GM04503 (cell line): ENCODE measurements around the gene GDF7.

Experiments
- DNase-seq: peaks from one replicate; pipeline ENCODE4 v3.0.0-alpha.2; 2012; ENCODE audit warnings: low read depth

Gene GDF7

GRCh38 chr2:20629181-20629580 is 37.8 kb upstream of the GDF7 start:
- DNase-seq: no peak

- DNase-seq: no peak
These were observed 37.3 kb upstream of the GDF7 start for GRCh38 chr2:20629581-20630171.

DNA sequence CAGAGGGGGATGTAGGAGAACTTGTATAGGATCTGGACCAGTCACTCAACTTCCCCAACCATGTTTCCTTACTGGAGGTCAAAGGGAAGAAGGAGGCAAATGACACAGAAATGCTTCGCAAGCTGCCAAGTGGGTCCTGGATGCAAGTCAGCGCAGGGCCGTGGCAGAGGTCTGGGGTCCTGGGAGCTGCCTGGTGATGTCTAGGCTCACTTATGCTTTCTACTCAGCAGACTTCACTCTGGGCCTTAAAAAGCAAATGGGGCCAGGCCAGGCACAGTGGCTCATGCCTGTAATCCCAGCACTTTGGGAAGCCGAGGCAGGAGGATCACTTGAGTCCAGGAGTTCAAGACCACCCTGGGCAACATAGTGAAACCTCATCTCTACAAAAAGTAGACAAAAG is 36.0 kb upstream of the GDF7 start:
- no peak for DNase-seq

GRCh38 chr2:20631617-20632307 is 35.2 kb upstream of the GDF7 start:
- no peak for DNase-seq

GRCh38 chr2:20632446-20632990 is 34.4 kb upstream of the GDF7 start:
- no peak for DNase-seq

DNA sequence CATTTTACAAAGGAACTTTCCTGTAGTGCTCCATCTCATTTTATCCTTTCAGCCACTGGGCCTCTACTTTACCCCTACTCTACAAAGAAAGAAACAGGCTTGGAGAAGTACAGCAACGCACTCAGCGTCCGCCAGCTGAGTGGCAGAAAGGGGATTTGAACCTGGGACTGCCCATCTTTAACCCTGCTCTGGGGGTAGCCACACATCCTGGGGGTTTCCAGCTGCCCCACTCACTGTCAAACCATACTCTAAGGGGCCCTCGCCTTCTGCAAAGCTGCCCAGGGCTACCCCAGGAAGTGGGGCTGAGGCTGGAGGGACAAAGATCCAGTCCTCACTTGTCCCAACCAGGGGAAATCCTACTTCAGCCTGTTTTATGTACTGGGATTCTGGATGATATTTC is 33.9 kb upstream of the GDF7 start:
- DNase-seq: no peak

- DNase-seq: no peak
These were observed 33.0 kb upstream of the GDF7 start for GRCh38 chr2:20633794-20634506.

DNA sequence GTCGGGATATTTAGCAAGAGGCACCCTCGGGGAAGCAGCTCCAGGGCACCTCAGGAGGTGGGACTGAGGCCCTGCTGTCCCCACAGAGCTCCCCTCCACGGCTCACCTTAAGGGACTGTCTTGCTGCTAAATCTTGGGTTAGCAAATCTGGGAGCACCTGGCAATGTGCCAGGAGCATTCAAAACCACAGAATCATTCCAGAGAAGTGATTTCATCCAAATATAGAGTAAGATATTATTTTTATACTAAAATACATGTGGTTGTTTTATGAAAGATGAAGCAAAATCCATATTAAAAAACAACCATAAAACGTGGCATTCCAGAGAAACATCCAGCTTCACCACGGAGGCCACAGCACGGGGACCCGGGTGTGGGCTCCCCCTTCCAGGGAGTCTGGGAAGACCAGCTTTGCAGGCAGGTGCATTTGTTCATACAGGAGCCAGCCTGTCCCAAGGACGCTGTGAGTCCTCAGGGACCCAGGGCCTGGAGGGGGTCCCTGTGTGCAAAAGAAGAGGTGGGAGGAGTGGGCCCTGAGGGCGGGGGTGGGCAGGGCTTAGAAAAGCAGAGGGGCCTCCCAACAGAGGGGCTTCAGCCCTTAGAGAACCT is 32.3 kb upstream of the GDF7 start:
- no peak for DNase-seq

GRCh38 chr2:20635113-20635510 is 31.8 kb upstream of the GDF7 start:
- DNase-seq: no peak

- DNase-seq: no peak
These were observed 31.0 kb upstream of the GDF7 start for GRCh38 chr2:20635675-20636584.

- DNase-seq: no peak
These were observed 29.8 kb upstream of the GDF7 start for GRCh38 chr2:20637147-20637546.

GRCh38 chr2:20638014-20638413 is 28.9 kb upstream of the GDF7 start:
- DNase-seq: no peak

DNA sequence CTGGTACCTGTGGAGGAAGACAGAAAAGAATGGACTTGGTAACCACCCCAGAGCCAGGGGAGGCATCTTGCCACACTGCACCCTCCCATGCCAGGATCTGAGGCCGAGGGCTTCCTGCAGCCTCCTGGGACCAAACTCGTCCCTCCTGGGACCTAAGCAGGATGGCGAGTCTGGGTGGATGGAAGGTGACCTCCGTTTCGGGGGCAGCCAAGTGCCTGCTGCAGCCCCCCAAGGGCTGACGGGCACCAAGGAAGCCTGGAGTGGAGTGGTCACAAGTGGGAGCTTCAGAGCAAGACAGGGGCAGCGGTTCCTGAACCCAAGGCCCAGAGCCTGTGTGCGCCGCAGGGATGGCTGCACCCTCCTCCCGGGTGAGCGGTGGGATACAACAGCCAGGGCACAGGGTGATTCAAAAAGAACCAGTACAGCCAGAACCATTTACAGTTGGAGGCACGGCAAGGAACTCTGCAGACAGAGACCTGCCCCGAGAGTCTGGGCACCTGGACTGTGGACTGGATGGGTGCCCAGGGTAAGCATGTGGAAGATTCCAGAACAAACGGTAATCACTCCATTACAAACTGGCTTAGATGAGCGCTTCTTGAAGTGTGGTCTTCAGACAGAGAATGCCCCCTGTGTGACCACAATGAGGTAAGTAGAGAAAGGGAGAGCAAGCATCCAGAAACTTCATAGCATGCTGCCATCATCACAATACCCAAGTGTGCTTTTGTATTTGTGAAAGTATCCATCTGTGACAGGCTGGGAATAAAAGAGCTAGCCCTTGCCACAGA is 28.1 kb upstream of the GDF7 start:
- DNase-seq: no peak

DNA sequence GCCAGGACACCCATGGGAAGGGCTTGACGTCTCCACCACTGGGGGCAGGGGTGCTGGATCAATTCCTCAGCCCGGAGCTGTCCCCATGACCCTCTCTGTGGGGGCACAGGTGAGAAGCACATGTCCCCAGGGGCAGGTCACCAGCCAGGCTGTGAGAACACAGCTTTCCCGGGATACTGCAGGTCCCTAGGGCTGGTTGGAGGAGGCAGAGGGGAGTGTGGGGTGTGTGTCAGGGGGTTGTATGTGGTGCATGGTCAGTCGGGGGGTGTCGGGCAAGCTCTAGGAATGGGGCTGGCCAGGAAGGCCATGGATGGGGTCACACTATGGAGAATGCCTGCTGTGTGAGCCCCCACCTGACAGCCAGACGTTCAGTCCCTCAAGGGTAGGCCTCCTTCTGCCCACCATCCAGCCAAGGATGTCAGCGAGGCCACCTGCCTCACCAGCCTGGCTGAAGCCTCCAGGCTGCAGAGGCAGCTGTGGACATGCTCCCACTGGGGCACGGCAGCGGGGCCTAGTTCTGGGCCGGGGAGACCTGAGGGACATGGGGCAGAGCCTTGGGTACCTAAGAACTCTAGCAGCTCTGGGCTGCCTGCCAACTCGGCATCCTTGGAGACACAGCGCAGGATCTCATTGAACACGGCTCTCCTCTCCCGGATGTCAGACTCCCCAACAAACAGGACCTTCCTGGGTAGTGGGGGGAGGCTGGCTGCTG is 26.4 kb upstream of the GDF7 start:
- DNase-seq: no peak

- DNase-seq: no peak
These were observed 25.6 kb upstream of the GDF7 start for GRCh38 chr2:20641123-20641985.

GRCh38 chr2:20642055-20642971 is 24.6 kb upstream of the GDF7 start:
- no peak for DNase-seq

GRCh38 chr2:20643060-20643459 is 23.9 kb upstream of the GDF7 start:
- DNase-seq: no peak

DNA sequence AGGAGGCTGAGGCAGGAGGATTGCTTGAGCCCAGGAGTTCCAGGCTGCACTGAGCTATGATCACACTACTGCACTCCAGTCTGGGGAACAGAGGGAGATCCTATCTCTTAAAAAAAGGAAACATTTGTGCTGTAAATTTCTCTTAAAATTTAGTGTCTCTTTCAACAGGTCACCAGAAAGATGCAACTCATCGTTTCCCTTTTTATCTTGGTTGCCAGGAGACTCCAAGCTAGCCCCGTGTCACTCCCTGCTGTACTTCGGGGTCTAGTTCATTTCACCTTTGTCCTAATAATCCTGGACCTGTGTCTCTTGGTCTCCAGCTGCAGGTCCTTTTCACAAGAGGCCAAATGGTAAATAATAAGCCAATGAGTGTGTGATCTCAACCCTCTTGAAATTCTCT is 23.1 kb upstream of the GDF7 start:
- no peak for DNase-seq
